Esophagus muscularis mucosa (tissue), 4 donors: ENCODE data around the gene DOCK1.

Experiments used
- EP300 ChIP-seq: sonication (generic); formaldehyde crosslinking; IDR thresholded peaks from one replicate; pipeline ENCODE4 v1.6.1; 2017; ENCODE audit warnings: antibody characterized with exemption
- POLR2A ChIP-seq: fragments of 450-650 bp; IDR thresholded peaks from one replicate; pipeline ENCODE4 v1.6.1; 2017; ENCODE audit warnings: antibody characterized with exemption, moderate library complexity, mild to moderate bottlenecking, low read depth
- POLR2AphosphoS5 ChIP-seq, 2 donors: sonication (generic); formaldehyde crosslinking; IDR thresholded peaks; one replicate each; pipeline ENCODE4 v1.6.1; 2017; ENCODE audit warnings: antibody characterized with exemption in 2 of 2
- TF ChIP-seq, protein P1 (sequence below), 3 experiments: fragments of 200-600 bp in 2 of 3; fragments of 450-650 bp in 1 of 3; sonication (generic) in 2 of 3; IDR thresholded peaks; one replicate each; pipeline ENCODE4 v1.5.1; 2017 to 2019; ENCODE audit warnings: antibody characterized with exemption in 3 of 3, mild to moderate bottlenecking in 2 of 3, moderate library complexity in 1 of 3

DNA sequence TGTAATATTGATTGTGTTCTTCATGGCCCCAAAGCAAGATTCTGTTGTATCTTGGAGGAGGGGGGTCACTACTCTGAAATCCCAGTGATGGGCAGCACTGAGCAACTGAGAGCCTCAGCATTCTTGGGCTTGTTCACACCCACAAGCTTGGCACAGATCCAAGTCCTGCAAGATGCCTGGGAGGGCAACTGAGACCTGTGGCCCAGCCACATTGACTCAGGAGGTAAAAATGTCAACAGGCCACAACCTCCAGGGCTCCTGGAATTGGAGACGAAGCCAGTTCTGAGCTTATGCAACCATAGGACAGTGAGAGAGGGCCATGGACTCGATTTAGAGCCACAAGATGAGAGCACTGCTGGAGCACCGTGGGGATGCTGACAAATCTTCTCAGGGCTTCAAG is 3.1 kb upstream of the DOCK1 start:
- TF ChIP-seq EP300 (no peak), POLR2A (no peak), POLR2AphosphoS5 (IDR thresholded peaks at IDR 0.05) (no peak)
- TF ChIP-seq, protein P1, sequence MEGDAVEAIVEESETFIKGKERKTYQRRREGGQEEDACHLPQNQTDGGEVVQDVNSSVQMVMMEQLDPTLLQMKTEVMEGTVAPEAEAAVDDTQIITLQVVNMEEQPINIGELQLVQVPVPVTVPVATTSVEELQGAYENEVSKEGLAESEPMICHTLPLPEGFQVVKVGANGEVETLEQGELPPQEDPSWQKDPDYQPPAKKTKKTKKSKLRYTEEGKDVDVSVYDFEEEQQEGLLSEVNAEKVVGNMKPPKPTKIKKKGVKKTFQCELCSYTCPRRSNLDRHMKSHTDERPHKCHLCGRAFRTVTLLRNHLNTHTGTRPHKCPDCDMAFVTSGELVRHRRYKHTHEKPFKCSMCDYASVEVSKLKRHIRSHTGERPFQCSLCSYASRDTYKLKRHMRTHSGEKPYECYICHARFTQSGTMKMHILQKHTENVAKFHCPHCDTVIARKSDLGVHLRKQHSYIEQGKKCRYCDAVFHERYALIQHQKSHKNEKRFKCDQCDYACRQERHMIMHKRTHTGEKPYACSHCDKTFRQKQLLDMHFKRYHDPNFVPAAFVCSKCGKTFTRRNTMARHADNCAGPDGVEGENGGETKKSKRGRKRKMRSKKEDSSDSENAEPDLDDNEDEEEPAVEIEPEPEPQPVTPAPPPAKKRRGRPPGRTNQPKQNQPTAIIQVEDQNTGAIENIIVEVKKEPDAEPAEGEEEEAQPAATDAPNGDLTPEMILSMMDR (IDR thresholded peaks at IDR 0.05) = no peak
